ENCODE measurements around the gene HAUS1.
"Not testable (repeated sequence)": the region's sequence is repeated elsewhere in the genome, so short reads cannot be mapped to it uniquely, and the experiment has no call there.

GRCh38 chr18:46130549-46130948, 26.4 kb downstream of the HAUS1 start:
- TF ChIP-seq, protein P1, sequence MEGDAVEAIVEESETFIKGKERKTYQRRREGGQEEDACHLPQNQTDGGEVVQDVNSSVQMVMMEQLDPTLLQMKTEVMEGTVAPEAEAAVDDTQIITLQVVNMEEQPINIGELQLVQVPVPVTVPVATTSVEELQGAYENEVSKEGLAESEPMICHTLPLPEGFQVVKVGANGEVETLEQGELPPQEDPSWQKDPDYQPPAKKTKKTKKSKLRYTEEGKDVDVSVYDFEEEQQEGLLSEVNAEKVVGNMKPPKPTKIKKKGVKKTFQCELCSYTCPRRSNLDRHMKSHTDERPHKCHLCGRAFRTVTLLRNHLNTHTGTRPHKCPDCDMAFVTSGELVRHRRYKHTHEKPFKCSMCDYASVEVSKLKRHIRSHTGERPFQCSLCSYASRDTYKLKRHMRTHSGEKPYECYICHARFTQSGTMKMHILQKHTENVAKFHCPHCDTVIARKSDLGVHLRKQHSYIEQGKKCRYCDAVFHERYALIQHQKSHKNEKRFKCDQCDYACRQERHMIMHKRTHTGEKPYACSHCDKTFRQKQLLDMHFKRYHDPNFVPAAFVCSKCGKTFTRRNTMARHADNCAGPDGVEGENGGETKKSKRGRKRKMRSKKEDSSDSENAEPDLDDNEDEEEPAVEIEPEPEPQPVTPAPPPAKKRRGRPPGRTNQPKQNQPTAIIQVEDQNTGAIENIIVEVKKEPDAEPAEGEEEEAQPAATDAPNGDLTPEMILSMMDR (IDR thresholded peaks at IDR 0.05; ENCODE audit: poor library complexity, severe bottlenecking), result not testable (repeated sequence)
- not testable (repeated sequence) for TF ChIP-seq POLR2AphosphoS5 (IDR thresholded peaks at IDR 0.05); EP300 (conservative IDR thresholded peaks at IDR 0.05; ENCODE audit: poor library complexity, severe bottlenecking); RAD21 (conservative IDR thresholded peaks at IDR 0.05)
